Activated naive CD8-positive, alpha-beta T cell (primary cell): Measurements from ENCODE around the gene CCDC24.
A peak's percentile ranks its signal among the peaks of the same experiment; 100 is the strongest.

Source experiments
- H3K27ac Mint-ChIP-seq: one replicate; pipeline ENCODE4 v1.8.0; 2021; ENCODE audit warnings: mixed read lengths
- H3K27me3 Mint-ChIP-seq: one replicate; pipeline ENCODE4 v1.8.0; 2021; ENCODE audit warnings: mixed read lengths
- H3K36me3 Mint-ChIP-seq: one replicate; pipeline ENCODE4 v1.8.0; 2021; ENCODE audit warnings: mixed read lengths
- H3K4me1 Mint-ChIP-seq: one replicate; pipeline ENCODE4 v1.8.0; 2021; ENCODE audit warnings: low read depth, mixed read lengths
- H3K4me3 Mint-ChIP-seq: one replicate; pipeline ENCODE4 v1.8.0; 2021; ENCODE audit warnings: mild to moderate bottlenecking, mixed read lengths
- H3K9me3 Mint-ChIP-seq: one replicate; pipeline ENCODE4 v1.8.0; 2021; ENCODE audit warnings: low read depth, mixed read lengths

Gene CCDC24

GRCh38 chr1:44015206-44015605 lies 23.8 kb downstream of the CCDC24 start:
- Mint-ChIP-seq H3K27me3 (no peaks in the 10 kb centered on the region), H3K36me3 (no peaks in the 10 kb centered on the region), H3K4me3 (no peak overlapping the region), H3K4me1 (peaks cover 14% of the 10 kb centered on the region), H3K9me3 (no peaks in the 10 kb centered on the region), H3K27ac (no peak overlapping the region)

GRCh38 chr1:44016041-44016889 lies 24.9 kb downstream of the CCDC24 start:
- Mint-ChIP-seq H3K27me3 (no peaks in the 10 kb centered on the region), H3K4me1 (peaks cover 14% of the 10 kb centered on the region), H3K9me3 (no peaks in the 10 kb centered on the region), H3K27ac (no peak overlapping the region), H3K4me3 (no peak overlapping the region), H3K36me3 (no peaks in the 10 kb centered on the region)

- H3K36me3 Mint-ChIP-seq: no peaks in the 10 kb centered on the region
- no peak overlapping the region for H3K27ac Mint-ChIP-seq
- no peak overlapping the region for H3K4me3 Mint-ChIP-seq
- H3K4me1 Mint-ChIP-seq: peaks cover 13% of the 10 kb centered on the region
- no peaks in the 10 kb centered on the region for H3K27me3 Mint-ChIP-seq
- H3K9me3 Mint-ChIP-seq: no peaks in the 10 kb centered on the region
Observed at GRCh38 chr1:44016890-44017400, 25.5 kb downstream of the CCDC24 start.

- Mint-ChIP-seq H3K4me1 (no peaks in the 10 kb centered on the region), H3K4me3 (no peak overlapping the region), H3K27me3 (no peaks in the 10 kb centered on the region), H3K27ac (no peak overlapping the region), H3K36me3 (no peaks in the 10 kb centered on the region), H3K9me3 (no peaks in the 10 kb centered on the region)
Observed at GRCh38 chr1:44019466-44019948, 28.1 kb downstream of the CCDC24 start.

- Mint-ChIP-seq H3K36me3 (no peaks in the 10 kb centered on the region), H3K9me3 (no peaks in the 10 kb centered on the region), H3K4me3 (no peak overlapping the region), H3K27me3 (no peaks in the 10 kb centered on the region), H3K27ac (no peak overlapping the region), H3K4me1 (no peaks in the 10 kb centered on the region)
Observed at GRCh38 chr1:44020464-44020863, 29.1 kb downstream of the CCDC24 start.

GRCh38 chr1:44021156-44021555 lies 29.8 kb downstream of the CCDC24 start:
- Mint-ChIP-seq H3K27me3 (no peaks in the 10 kb centered on the region), H3K4me3 (no peak overlapping the region), H3K27ac (no peak overlapping the region), H3K36me3 (no peaks in the 10 kb centered on the region), H3K4me1 (no peaks in the 10 kb centered on the region), H3K9me3 (no peaks in the 10 kb centered on the region)

GRCh38 chr1:44021581-44022321 lies 30.4 kb downstream of the CCDC24 start:
- Mint-ChIP-seq H3K4me1 (no peaks in the 10 kb centered on the region), H3K27me3 (no peaks in the 10 kb centered on the region), H3K36me3 (no peaks in the 10 kb centered on the region), H3K27ac (no peak overlapping the region), H3K4me3 (no peak overlapping the region), H3K9me3 (no peaks in the 10 kb centered on the region)

- Mint-ChIP-seq H3K4me1 (peaks cover 12% of the 10 kb centered on the region), H3K27me3 (no peaks in the 10 kb centered on the region), H3K9me3 (no peaks in the 10 kb centered on the region), H3K4me3 (no peak overlapping the region), H3K36me3 (no peaks in the 10 kb centered on the region), H3K27ac (no peak overlapping the region)
Observed at GRCh38 chr1:44024031-44024902, 32.9 kb downstream of the CCDC24 start.

- peaks cover 2% of the 10 kb centered on the region for H3K36me3 Mint-ChIP-seq
- no peak overlapping the region for H3K27ac Mint-ChIP-seq
- peaks cover 17% of the 10 kb centered on the region for H3K4me1 Mint-ChIP-seq
- H3K27me3 Mint-ChIP-seq: no peaks in the 10 kb centered on the region
- no peaks in the 10 kb centered on the region for H3K9me3 Mint-ChIP-seq
- H3K4me3 Mint-ChIP-seq: no peak overlapping the region
Observed at GRCh38 chr1:44024903-44025525, 33.6 kb downstream of the CCDC24 start.

- H3K9me3 Mint-ChIP-seq: no peaks in the 10 kb centered on the region
- H3K4me1 Mint-ChIP-seq: peaks cover 17% of the 10 kb centered on the region
- peaks cover 2% of the 10 kb centered on the region for H3K36me3 Mint-ChIP-seq
- no peaks in the 10 kb centered on the region for H3K27me3 Mint-ChIP-seq
- H3K27ac Mint-ChIP-seq: no peak overlapping the region
- no peak overlapping the region for H3K4me3 Mint-ChIP-seq
Observed at GRCh38 chr1:44025816-44026215, 34.4 kb downstream of the CCDC24 start.

- H3K36me3 Mint-ChIP-seq: peaks cover 2% of the 10 kb centered on the region
- peaks cover 21% of the 10 kb centered on the region for H3K4me1 Mint-ChIP-seq
- H3K27me3 Mint-ChIP-seq: no peaks in the 10 kb centered on the region
- H3K4me3 Mint-ChIP-seq: no peak overlapping the region
- no peak overlapping the region for H3K27ac Mint-ChIP-seq
- no peaks in the 10 kb centered on the region for H3K9me3 Mint-ChIP-seq
Observed at GRCh38 chr1:44027320-44027719, 35.9 kb downstream of the CCDC24 start.

- no peaks in the 10 kb centered on the region for H3K9me3 Mint-ChIP-seq
- H3K27ac Mint-ChIP-seq: peak overlapping the region; percentile 94
- H3K27me3 Mint-ChIP-seq: no peaks in the 10 kb centered on the region
- peak overlapping the region; percentile 92 for H3K4me3 Mint-ChIP-seq
- peaks cover 21% of the 10 kb centered on the region for H3K4me1 Mint-ChIP-seq
- peaks cover 2% of the 10 kb centered on the region for H3K36me3 Mint-ChIP-seq
Observed at GRCh38 chr1:44029260-44029910, 38.0 kb downstream of the CCDC24 start.

- no peaks in the 10 kb centered on the region for H3K27me3 Mint-ChIP-seq
- H3K4me1 Mint-ChIP-seq: peaks cover 21% of the 10 kb centered on the region
- H3K9me3 Mint-ChIP-seq: no peaks in the 10 kb centered on the region
- peaks cover 2% of the 10 kb centered on the region for H3K36me3 Mint-ChIP-seq
- peak overlapping the region; percentile 92 for H3K4me3 Mint-ChIP-seq
- peak overlapping the region; percentile 94 for H3K27ac Mint-ChIP-seq
Observed at GRCh38 chr1:44029911-44030604, 38.7 kb downstream of the CCDC24 start.
